ENCODE results near the gene DKK1.

The DKK1 gene

DNA sequence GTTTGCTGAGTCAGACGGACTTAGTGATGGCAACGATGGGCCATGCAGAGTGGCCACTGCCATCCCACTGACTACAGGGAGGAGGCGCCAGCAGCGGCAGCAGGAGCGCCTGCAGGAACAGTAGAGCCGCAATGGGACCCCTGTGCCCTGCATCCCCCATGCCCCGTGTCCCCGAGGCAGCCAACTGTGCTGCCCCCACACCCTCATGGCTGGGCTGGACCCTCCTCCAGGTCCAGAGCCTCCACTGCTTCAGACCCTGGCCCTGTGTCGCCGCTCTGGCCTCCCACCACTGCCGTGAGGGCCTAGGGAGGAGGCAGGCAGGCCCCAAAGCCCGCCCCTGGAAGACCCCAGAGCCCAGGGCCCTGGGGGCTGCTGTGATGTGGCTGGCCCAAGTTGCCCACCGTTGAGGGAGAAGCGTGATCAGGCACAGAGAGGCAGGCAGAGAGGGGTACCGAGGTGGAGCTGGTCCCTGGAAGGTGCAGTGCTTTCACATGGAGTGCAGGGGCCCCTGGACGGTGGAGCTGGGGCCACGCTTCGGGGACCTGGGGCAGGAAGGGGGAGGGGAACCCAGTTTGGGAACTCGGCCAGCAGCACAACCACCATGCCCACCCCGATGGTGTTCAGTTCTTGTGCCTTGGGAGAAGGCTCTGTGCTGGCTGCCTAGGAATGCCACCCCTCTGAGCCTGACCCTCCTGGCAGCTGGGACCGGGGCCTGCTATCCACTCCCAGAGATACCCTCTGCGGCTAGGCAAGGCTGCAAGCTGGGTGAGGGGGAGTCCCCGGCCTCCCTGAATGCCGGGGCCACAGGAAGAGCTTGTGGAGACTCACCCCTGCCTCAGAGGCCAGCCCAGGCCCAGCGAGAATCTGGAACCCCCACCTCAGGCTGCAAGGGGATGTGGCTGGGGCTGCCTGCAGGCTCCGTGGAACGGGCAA is 32.6 kb downstream of the DKK1 start:
- no peak for DNase-seq (ENCODE audit: low read depth)
- TF ChIP-seq, protein P1, sequence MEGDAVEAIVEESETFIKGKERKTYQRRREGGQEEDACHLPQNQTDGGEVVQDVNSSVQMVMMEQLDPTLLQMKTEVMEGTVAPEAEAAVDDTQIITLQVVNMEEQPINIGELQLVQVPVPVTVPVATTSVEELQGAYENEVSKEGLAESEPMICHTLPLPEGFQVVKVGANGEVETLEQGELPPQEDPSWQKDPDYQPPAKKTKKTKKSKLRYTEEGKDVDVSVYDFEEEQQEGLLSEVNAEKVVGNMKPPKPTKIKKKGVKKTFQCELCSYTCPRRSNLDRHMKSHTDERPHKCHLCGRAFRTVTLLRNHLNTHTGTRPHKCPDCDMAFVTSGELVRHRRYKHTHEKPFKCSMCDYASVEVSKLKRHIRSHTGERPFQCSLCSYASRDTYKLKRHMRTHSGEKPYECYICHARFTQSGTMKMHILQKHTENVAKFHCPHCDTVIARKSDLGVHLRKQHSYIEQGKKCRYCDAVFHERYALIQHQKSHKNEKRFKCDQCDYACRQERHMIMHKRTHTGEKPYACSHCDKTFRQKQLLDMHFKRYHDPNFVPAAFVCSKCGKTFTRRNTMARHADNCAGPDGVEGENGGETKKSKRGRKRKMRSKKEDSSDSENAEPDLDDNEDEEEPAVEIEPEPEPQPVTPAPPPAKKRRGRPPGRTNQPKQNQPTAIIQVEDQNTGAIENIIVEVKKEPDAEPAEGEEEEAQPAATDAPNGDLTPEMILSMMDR (IDR thresholded peaks at IDR 0.05; ENCODE audit: insufficient read depth, low read depth, low read length, missing control alignments), result no peak
- no peak overlapping the region for H3K4me3 ChIP-seq (ENCODE audit: low read length)

DNA sequence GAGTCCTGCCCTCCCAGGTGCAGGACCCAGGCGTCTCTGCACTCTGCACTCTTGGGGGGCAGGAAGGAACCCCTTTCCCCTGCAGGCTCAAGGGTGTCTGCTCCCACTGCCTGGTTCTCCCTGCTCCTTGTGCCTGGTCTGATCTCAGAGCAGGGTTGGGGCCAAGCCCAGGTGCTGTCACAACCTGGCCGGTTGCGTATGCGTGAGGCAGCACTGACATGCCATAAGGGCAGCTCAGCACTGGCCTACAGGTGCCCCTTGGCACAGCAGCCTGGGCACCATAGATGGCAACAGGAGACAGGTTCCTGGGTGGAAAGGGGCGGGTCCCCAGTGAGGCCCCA is 33.2 kb downstream of the DKK1 start:
- no peak for DNase-seq (ENCODE audit: low read depth)
- H3K4me3 ChIP-seq (ENCODE audit: low read length), result no peak overlapping the region
- TF ChIP-seq, protein P1 (IDR thresholded peaks at IDR 0.05; ENCODE audit: insufficient read depth, low read depth, low read length, missing control alignments), result no peak

DNA sequence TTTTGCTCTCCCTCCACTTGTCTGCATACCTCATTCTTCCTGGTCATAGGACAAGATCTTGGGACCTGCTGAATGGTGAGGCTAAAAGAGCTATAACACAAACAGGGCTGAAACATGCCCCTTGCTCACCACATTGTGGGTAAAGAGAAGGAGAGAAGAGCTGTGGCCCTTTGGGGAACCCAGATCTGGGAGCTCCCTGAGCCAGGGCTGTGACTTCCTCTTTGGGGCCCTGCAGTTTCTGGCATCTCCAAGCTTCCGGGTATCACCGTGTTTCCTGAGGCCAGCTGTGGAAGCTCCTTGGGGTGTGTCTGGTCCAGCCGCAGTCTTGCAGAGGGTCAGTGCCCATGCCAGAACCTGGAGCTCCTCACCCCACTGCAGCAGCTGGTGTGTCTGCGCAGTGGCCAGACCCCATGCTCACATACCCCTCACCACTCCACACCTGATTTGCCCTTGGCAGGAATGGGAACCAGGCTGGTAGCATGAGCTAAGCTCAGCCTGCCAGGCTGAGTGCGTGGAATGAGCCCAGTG is 34.0 kb downstream of the DKK1 start:
- TF ChIP-seq, protein P1 (IDR thresholded peaks at IDR 0.05; ENCODE audit: insufficient read depth, low read depth, low read length, missing control alignments), result no peak
- no peak for DNase-seq (ENCODE audit: low read depth)
- H3K4me3 ChIP-seq (ENCODE audit: low read length), result no peak overlapping the region

DNA sequence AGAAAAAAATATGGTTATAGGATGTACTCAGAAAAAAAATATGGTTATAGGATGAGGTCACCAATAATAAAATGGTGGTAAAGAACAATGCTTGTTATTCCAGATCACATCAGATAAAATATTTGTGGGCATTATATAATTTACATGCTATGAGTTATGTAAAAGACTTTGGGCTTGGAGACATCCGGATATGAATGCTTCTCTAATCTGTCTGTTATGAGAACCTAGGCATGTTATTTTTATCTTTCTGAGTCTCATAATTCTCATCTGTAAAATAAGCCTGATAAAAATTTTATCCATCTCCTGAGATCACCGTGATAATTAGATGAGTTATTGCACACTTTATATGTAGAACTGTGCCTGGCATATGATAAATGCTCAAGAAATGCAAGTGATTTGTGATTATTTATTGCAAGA is 37.8 kb downstream of the DKK1 start:
- no peak for DNase-seq (ENCODE audit: low read depth)
- TF ChIP-seq, protein P1 (IDR thresholded peaks at IDR 0.05; ENCODE audit: insufficient read depth, low read depth, low read length, missing control alignments), result no peak
- no peak overlapping the region for H3K4me3 ChIP-seq (ENCODE audit: low read length)

DNA sequence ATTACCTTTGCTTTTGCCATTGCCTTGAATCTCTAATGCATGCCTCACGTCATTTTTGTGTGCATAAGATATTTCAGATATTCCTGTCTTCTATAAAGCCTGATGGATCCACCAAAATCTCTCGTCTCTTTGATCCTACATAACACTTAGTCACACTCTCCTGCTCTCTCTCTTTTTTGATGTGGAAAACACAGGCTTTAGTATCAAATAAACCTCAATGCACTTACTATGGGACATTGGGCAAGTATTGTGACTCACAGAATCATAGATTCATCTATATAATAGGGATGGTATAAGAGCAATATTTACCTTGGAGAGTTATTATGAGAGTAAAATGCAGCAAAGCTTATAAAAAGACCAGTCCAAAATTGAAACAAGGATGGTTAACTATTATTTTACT is 39.1 kb downstream of the DKK1 start:
- TF ChIP-seq, protein P1 (IDR thresholded peaks at IDR 0.05; ENCODE audit: insufficient read depth, low read depth, low read length, missing control alignments), result no peak
- H3K4me3 ChIP-seq (ENCODE audit: low read length), result no peak overlapping the region
- no peak for DNase-seq (ENCODE audit: low read depth)

DNA sequence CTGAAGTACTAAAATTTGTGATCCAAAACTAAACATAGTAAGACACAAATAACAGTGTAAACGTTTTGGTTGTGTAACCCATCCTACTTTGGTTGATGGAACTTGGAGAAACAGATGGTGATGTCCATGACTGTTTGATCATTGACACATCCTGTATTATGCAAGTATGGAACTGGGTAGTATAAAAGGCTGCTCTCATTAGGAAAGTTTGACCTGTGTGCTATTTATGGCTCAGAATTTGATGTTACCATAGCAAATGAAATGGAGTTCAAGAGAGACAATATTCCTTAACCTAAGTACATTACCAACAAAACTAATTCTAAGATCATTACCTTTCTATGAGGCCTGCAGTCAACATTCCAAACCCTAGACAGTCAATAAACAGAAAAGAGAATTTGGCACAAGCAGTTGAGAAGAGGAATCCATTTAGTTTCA is 39.9 kb downstream of the DKK1 start:
- peak; percentile 15 for DNase-seq (ENCODE audit: low read depth)
- TF ChIP-seq, protein P1 (IDR thresholded peaks at IDR 0.05; ENCODE audit: insufficient read depth, low read depth, low read length, missing control alignments), result no peak
- H3K4me3 ChIP-seq (ENCODE audit: low read length), result no peak overlapping the region

All from epithelial cell of esophagus (primary cell).